GM19239 (cell line): ENCODE results near the gene NUDT6.
"Not testable (repeated sequence)": the region's sequence is repeated elsewhere in the genome, so short reads cannot be mapped to it uniquely, and the experiment has no call there.

ENCODE experiments used
- DNase-seq: peaks from one replicate; pipeline ENCODE4 v3.0.0; 2011; ENCODE audit warnings: low spot score; ENCODE audit not compliant: insufficient read length
- FAIRE-seq: peaks from 2 replicates; lab custom pipeline; 2011; peaks lifted over from hg19 to GRCh38; lab: Jason Lieb, UNC

NUDT6 gene

GRCh38 chr4:122882857-122883735, 39.3 kb downstream of the NUDT6 start:
- peak; percentile 35 for FAIRE-seq

GRCh38 chr4:122879001-122879400, 43.4 kb downstream of the NUDT6 start:
- no peak for FAIRE-seq
- DNase-seq, result no peak

More at GRCh38 chr4:122882857-122883735, 39.3 kb downstream of the NUDT6 start:
- DNase-seq, result no peak

GRCh38 chr4:122876456-122876855, 45.9 kb downstream of the NUDT6 start:
- FAIRE-seq (no peak), DNase-seq (no peak)

GRCh38 chr4:122875949-122876348, 46.4 kb downstream of the NUDT6 start:
- FAIRE-seq (no peak), DNase-seq (no peak)

- FAIRE-seq (no peak), DNase-seq (no peak)
Observed at GRCh38 chr4:122873821-122874593, 48.4 kb downstream of the NUDT6 start.

- no peak for DNase-seq
Observed at GRCh38 chr4:122873146-122873545, 49.3 kb downstream of the NUDT6 start.

GRCh38 chr4:122868235-122868634, 54.2 kb downstream of the NUDT6 start:
- not testable (repeated sequence) for FAIRE-seq

More at GRCh38 chr4:122873146-122873545, 49.3 kb downstream of the NUDT6 start:
- peak; percentile 23 for FAIRE-seq

GRCh38 chr4:122865425-122865824, 57.0 kb downstream of the NUDT6 start:
- DNase-seq, result no peak
- no peak for FAIRE-seq

More at GRCh38 chr4:122868235-122868634, 54.2 kb downstream of the NUDT6 start:
- not testable (repeated sequence) for DNase-seq

GRCh38 chr4:122863639-122864038, 58.8 kb downstream of the NUDT6 start:
- no peak for DNase-seq
- FAIRE-seq, result no peak

GRCh38 chr4:122861172-122861943, 61.0 kb downstream of the NUDT6 start:
- FAIRE-seq, result no peak
- no peak for DNase-seq

GRCh38 chr4:122858705-122859104, 63.7 kb downstream of the NUDT6 start:
- FAIRE-seq (no peak), DNase-seq (no peak)

GRCh38 chr4:122857160-122857559, 65.2 kb downstream of the NUDT6 start:
- no peak for FAIRE-seq

GRCh38 chr4:122855353-122855890, 67.0 kb downstream of the NUDT6 start:
- no peak for FAIRE-seq

More at GRCh38 chr4:122857160-122857559, 65.2 kb downstream of the NUDT6 start:
- DNase-seq, result no peak

GRCh38 chr4:122854447-122855352, 67.7 kb downstream of the NUDT6 start:
- FAIRE-seq (no peak), DNase-seq (no peak)

More at GRCh38 chr4:122855353-122855890, 67.0 kb downstream of the NUDT6 start:
- no peak for DNase-seq

GRCh38 chr4:122851568-122851967, 70.8 kb downstream of the NUDT6 start:
- no peak for DNase-seq

GRCh38 chr4:122849789-122850188, 72.6 kb downstream of the NUDT6 start:
- DNase-seq, FAIRE-seq: not testable (repeated sequence)

More at GRCh38 chr4:122851568-122851967, 70.8 kb downstream of the NUDT6 start:
- FAIRE-seq, result no peak

GRCh38 chr4:122847931-122848330, 74.5 kb downstream of the NUDT6 start:
- DNase-seq (no peak), FAIRE-seq (no peak)

GRCh38 chr4:122845760-122846159, 76.6 kb downstream of the NUDT6 start:
- FAIRE-seq (peak; percentile 74), DNase-seq (no peak)

- DNase-seq (no peak), FAIRE-seq (no peak)
Observed at GRCh38 chr4:122845066-122845465, 77.3 kb downstream of the NUDT6 start.
